Esophagus mucosa (tissue), 1 donor: ENCODE measurements around the gene WTIP. TPM values are rescaled to one million over a fixed set of nuclear protein-coding genes. Genes with fewer than 3 reads are reported as not detected.

Experiments
- ATAC-seq: fragments of 200-7000 bp; cut with Tn5 transposase; one replicate; pipeline ENCODE4 v1.9.1; 2020
- total RNA-seq: library from RNA; stranded (reverse); gene quantifications from one replicate; pipeline ENCODE4 v1.2.4, GENCODE V29; 2023
- donor health status: DM: yes; HTN: yes; CAD: no.

Gene WTIP
- total RNA-seq, 1 donor from 2014 or later, result 2.7 TPM

GRCh38 chr19:34479396-34479795 is 2.2 kb upstream of the WTIP start:
- no peak for ATAC-seq

- peak; percentile 15 for ATAC-seq
Observed at GRCh38 chr19:34480491-34480890, 1.1 kb upstream of the WTIP start.

GRCh38 chr19:34481861-34482379 is 362 bp downstream of the WTIP start:
- peak; percentile 41 for ATAC-seq

GRCh38 chr19:34482380-34483250 is 1.1 kb downstream of the WTIP start:
- peak; percentile 12 for ATAC-seq

GRCh38 chr19:34484328-34484727 is 2.8 kb downstream of the WTIP start:
- ATAC-seq, result no peak

- ATAC-seq, result no peak
Observed at GRCh38 chr19:34485831-34486230, 4.3 kb downstream of the WTIP start.

- ATAC-seq, result no peak
Observed at GRCh38 chr19:34487651-34488051, 6.1 kb downstream of the WTIP start.

- no peak for ATAC-seq
Observed at GRCh38 chr19:34489175-34489574, 7.6 kb downstream of the WTIP start.

- peak; percentile 33 for ATAC-seq
Observed at GRCh38 chr19:34490141-34490766, 8.7 kb downstream of the WTIP start.

GRCh38 chr19:34493038-34493648 is 11.6 kb downstream of the WTIP start:
- ATAC-seq, result no peak

- ATAC-seq, result no peak
Observed at GRCh38 chr19:34493649-34494044, 12.1 kb downstream of the WTIP start.

- no peak for ATAC-seq
Observed at GRCh38 chr19:34494601-34495000, 13.0 kb downstream of the WTIP start.

- no peak for ATAC-seq
Observed at GRCh38 chr19:34495416-34495815, 13.9 kb downstream of the WTIP start.

GRCh38 chr19:34497112-34497805 is 15.7 kb downstream of the WTIP start:
- no peak for ATAC-seq

GRCh38 chr19:34499155-34499834 is 17.7 kb downstream of the WTIP start:
- no peak for ATAC-seq

- no peak for ATAC-seq
Observed at GRCh38 chr19:34500656-34501120, 19.1 kb downstream of the WTIP start.

GRCh38 chr19:34501339-34502320 is 20.1 kb downstream of the WTIP start:
- peak; percentile 94 for ATAC-seq

- ATAC-seq, result no peak
Observed at GRCh38 chr19:34502582-34503411, 21.2 kb downstream of the WTIP start.

- ATAC-seq, result no peak
Observed at GRCh38 chr19:34503531-34504272, 22.1 kb downstream of the WTIP start.
